ENCODE results near the gene DCAF4L1. TPM values are rescaled to one million over a fixed set of nuclear protein-coding genes. Genes with fewer than 3 reads are reported as not detected.

Gene DCAF4L1
- total and polyA plus RNA-seq, 8 donors, result 0.05 TPM; not detected in 7

DNA sequence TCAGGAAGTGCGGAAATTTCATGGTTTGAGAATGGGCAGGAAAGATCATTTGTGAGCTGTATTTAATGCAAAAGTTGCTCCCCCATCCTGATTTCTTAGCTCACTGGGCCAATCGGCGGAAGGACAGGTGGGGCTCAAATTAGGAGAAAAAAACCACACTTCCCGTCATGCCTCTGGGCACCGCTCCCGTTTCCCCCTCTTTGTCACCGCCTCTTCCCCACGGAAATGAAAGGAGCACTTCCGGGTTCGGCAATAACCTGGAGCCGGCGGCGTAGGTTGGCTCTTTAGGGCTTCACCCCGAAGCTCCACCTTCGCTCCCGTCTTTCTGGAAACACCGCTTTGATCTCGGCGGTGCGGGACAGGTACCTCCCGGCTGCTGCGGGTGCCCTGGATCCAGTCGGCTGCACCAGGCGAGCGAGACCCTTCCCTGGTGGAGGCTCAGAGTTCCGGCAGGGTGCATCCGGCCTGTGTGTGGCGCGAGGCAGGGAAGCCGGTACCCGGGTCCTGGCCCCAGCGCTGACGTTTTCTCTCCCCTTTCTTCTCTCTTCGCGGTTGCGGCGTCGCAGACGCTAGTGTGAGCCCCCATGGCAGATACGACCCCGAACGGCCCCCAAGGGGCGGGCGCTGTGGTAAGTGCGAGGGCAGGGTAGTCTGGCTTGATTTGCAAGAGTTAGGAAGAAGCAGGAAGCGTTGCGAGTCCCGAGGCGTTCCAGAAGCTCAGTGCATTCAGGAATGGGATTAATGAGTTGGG lies 46.5 kb upstream of the DCAF4L1 start, which contains the start of gene TMEM33:
Gene TMEM33, plus strand, starts transcription at position 529 of the 751 bp plus-strand sequence. Its CDS starts 56 bp downstream, at position 585.
- WGBS, 5 donors, result 1 to 3% (median 1%) methylated on average over 27 to 49 of the region's 49 CpGs
- peaks cover 3 to 18% (median 15%) of the 10 kb centered on the region in 4 donors for H3K36me3 ChIP-seq
- no peaks in the 10 kb centered on the region for H3K9me3 ChIP-seq
- peak; percentile 90 to 96 for DNase-seq
- no peaks in the 10 kb centered on the region for H3K27me3 ChIP-seq
- peaks cover 7 to 50% (median 31%) of the 10 kb centered on the region in 4 donors for H3K4me1 ChIP-seq
- peak within 1 kb of the TSS; percentile 69 to 95 (median 85) for H3K27ac ChIP-seq
- peak within 1 kb of the TSS; percentile 66 to 99 (median 90) for H3K4me3 ChIP-seq
- intact Hi-C loops (cut with DNase I; ENCODE audit: low total_unique reads), result no loop called here
- TF ChIP-seq POLR2A (IDR thresholded peaks at IDR 0.05) (peak in 2 of 4 donors; percentile 19 to 69), POLR2AphosphoS5 (IDR thresholded peaks at IDR 0.05) (peak; percentile 75 to 95 (median 90)), CTCF (IDR thresholded peaks at IDR 0.05) (peak in 3 of 7 experiments; percentile 11 to 36 (median 16)), EP300 (IDR thresholded peaks at IDR 0.05) (no peak)

DNA sequence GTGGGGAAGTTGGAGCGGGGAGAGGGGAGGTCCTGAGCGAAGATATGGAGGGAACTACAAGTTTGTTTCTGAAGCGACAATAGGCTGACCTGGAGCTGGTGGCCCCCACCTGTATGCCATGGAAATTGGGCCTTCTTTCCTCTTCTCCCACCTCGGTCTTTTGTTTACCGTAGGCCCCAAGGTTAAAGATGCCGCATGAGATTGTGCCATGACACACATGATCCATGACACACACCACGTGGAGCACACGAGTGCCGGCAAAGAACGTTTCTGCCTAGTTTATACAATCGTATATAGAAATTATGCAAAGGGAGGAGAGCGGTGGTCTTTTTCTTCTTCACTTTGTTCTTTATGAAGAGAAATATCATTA lies 45.9 kb upstream of the DCAF4L1 start:
- WGBS, 5 donors, result 2% methylated on average over 12 of the region's 12 CpGs
- Histone ChIP-seq H3K4me1 (peaks cover 7 to 50% (median 31%) of the 10 kb centered on the region in 4 donors), H3K9me3 (no peaks in the 10 kb centered on the region), H3K27ac (peak overlapping the region; percentile 69 to 95 (median 85)), H3K36me3 (peaks cover 3 to 24% (median 17%) of the 10 kb centered on the region in 4 donors), H3K27me3 (no peaks in the 10 kb centered on the region), H3K4me3 (peak overlapping the region; percentile 66 to 99 (median 90))
- intact Hi-C loops (cut with DNase I; ENCODE audit: low total_unique reads), result no loop called here
- peak in 1 of 2 donors; percentile 48 for DNase-seq
- TF ChIP-seq POLR2AphosphoS5 (IDR thresholded peaks at IDR 0.05), result no peak
- TF ChIP-seq POLR2A (IDR thresholded peaks at IDR 0.05), result no peak
- no peak for TF ChIP-seq EP300 (IDR thresholded peaks at IDR 0.05)
- TF ChIP-seq CTCF (IDR thresholded peaks at IDR 0.05), result no peak

- Histone ChIP-seq H3K27ac (no peak overlapping the region), H3K4me1 (peaks cover 7 to 48% (median 31%) of the 10 kb centered on the region in 4 donors), H3K36me3 (peaks cover 3 to 43% (median 34%) of the 10 kb centered on the region in 4 donors), H3K9me3 (no peaks in the 10 kb centered on the region), H3K4me3 (no peak overlapping the region), H3K27me3 (no peaks in the 10 kb centered on the region)
- WGBS, 5 donors, result 61 to 87% (median 75%) methylated on average over 3 of the region's 3 CpGs
- intact Hi-C loops (cut with DNase I; ENCODE audit: low total_unique reads), result no loop called here
- TF ChIP-seq POLR2A (IDR thresholded peaks at IDR 0.05) (no peak), CTCF (IDR thresholded peaks at IDR 0.05) (no peak), EP300 (IDR thresholded peaks at IDR 0.05) (no peak), POLR2AphosphoS5 (IDR thresholded peaks at IDR 0.05) (no peak)
- DNase-seq, result no peak
These were observed 42.4 kb upstream of the DCAF4L1 start for GRCh38 chr4:41939016-41939626.

GRCh38 chr4:41940834-41941233 lies 40.7 kb upstream of the DCAF4L1 start:
- DNase-seq, result no peak
- no peak overlapping the region for H3K4me3 ChIP-seq
- H3K4me1 ChIP-seq, result peaks cover 7 to 38% (median 24%) of the 10 kb centered on the region in 4 donors
- H3K27ac ChIP-seq, result no peak overlapping the region
- H3K36me3 ChIP-seq, result peaks cover 3 to 57% (median 51%) of the 10 kb centered on the region in 4 donors
- no peaks in the 10 kb centered on the region for H3K9me3 ChIP-seq
- intact Hi-C loops (cut with DNase I; ENCODE audit: low total_unique reads), result no loop called here
- H3K27me3 ChIP-seq, result no peaks in the 10 kb centered on the region
- TF ChIP-seq POLR2AphosphoS5 (IDR thresholded peaks at IDR 0.05), result no peak
- no peak for TF ChIP-seq POLR2A (IDR thresholded peaks at IDR 0.05)
- no peak for TF ChIP-seq CTCF (IDR thresholded peaks at IDR 0.05)
- TF ChIP-seq EP300 (IDR thresholded peaks at IDR 0.05), result no peak

Data from stomach (tissue), 9 donors.